GM13976 (cell line): ENCODE measurements around the gene CACNG4.

Experiments used
- DNase-seq: peaks from one replicate; pipeline ENCODE4 v3.0.0; 2012; ENCODE audit warnings: low spot score
- in situ Hi-C: fragments of 300-500 bp; cut with MboI; formaldehyde crosslinking; loops from one replicate; pipeline ENCODE4 v1.12.0; 2022; ENCODE audit warnings: low sequenced_read_pairs, mixed read lengths, inconsistent platforms; ENCODE audit not compliant: unreplicated experiment
- TF ChIP-seq, protein P1 (sequence below): IDR thresholded peaks from 2 replicates; pipeline ENCODE4 v1.5.1; 2012; ENCODE audit warnings: borderline replicate concordance, mild to moderate bottlenecking; ENCODE audit not compliant: insufficient read depth; ENCODE audit errors: extremely low read depth, missing control alignments, control extremely low read depth

The CACNG4 gene

DNA sequence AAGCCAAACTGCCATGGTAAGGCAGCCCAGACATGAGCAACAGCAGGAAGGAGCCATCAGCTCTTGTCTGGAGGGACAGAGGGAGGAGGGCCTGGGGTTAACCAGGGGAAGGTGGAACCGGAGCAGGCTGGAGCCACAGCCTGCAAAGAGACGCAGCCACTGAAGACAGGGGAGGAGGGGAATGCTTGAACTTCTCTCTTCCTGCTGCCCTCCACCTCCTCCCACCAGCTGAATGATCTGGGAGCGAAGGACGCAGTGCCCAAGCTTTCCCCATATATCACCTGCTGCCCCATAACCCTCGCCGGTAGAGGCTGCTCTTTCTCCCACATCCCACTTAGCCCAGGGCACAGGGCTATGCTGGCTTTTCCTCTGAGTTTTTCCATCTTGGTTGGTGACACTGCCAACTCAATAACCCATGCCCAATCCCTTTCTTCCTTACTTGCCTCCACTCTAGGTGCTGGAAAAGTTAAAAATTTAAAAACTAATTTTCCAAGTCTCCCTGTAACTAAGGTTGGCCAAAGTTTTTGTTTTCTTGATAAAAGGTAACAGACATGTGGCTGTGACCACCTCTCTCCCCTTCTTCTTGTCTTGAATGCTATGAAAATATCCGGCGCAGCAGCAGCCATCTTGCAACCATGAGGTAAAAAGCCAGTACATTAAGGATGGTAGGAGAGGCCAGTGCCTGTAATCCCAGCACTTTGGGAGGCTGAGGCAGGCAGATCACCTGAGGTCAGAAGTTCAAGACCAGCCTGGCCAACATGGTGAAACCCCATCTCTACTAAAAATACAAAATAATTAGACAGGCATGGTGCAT, 21.8 kb upstream of the CACNG4 start:
- in situ Hi-C loops: no loop called here
- TF ChIP-seq, protein P1, sequence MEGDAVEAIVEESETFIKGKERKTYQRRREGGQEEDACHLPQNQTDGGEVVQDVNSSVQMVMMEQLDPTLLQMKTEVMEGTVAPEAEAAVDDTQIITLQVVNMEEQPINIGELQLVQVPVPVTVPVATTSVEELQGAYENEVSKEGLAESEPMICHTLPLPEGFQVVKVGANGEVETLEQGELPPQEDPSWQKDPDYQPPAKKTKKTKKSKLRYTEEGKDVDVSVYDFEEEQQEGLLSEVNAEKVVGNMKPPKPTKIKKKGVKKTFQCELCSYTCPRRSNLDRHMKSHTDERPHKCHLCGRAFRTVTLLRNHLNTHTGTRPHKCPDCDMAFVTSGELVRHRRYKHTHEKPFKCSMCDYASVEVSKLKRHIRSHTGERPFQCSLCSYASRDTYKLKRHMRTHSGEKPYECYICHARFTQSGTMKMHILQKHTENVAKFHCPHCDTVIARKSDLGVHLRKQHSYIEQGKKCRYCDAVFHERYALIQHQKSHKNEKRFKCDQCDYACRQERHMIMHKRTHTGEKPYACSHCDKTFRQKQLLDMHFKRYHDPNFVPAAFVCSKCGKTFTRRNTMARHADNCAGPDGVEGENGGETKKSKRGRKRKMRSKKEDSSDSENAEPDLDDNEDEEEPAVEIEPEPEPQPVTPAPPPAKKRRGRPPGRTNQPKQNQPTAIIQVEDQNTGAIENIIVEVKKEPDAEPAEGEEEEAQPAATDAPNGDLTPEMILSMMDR: no peak
- no peak for DNase-seq

DNA sequence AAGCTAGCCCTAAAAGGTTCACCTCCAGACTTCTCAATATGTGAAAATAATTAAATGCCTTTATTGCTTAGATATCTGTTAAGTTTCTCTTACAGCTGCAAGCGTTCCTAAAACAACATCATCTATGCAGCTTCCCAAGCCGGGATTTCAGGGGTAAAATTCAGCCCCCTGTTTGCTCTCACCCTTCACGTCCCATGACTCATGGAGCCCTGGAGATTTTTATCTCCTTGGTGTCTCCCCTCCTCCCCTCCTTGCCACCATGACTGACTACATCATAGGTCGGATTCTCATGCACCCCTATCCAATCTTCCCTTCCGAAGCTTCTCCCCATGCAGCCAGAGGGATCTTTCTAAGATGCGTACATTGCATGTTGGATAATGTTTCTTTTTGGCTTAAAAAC, 21.0 kb upstream of the CACNG4 start:
- in situ Hi-C loops: no loop called here
- DNase-seq: no peak
- TF ChIP-seq, protein P1: no peak

DNA sequence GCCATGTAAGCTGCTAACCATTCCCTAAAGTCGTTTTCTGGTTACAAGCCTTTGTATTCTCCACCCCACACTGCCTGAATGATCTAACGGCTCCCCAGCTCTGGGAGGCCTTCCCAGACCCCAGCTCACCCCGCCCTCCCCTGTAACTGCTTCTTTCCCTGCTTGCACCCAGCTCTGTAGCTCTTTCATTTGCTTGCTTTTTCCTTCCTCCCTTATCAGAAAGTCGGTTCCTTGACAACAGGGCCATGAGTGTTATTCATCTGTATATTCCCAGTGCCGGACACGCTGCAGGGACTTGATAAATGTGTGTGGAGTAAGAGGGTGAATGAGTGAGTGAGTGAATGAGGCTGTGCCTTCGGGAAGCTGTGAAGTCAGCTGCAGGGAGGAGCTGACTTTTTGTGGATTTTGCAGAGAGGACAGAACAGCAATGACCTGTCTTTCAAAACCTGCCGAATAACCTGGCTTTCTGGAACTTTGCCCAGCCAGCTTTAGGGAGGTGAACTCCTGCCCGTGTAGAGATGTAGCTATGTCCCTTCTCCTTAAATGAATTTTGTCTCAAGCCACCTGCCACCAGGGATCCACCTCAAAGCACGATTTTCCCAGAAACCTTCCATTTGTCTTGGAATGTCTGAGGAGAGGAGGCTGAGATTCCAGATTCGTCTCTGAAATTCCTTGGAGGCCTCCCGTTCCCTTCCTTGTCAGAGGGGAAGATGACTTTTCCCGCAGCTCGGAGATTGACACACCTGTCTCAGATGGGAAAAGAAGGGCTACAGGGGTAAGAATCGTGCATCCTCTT, 20.0 kb upstream of the CACNG4 start:
- in situ Hi-C loops: no loop called here
- TF ChIP-seq, protein P1: no peak
- no peak for DNase-seq

DNA sequence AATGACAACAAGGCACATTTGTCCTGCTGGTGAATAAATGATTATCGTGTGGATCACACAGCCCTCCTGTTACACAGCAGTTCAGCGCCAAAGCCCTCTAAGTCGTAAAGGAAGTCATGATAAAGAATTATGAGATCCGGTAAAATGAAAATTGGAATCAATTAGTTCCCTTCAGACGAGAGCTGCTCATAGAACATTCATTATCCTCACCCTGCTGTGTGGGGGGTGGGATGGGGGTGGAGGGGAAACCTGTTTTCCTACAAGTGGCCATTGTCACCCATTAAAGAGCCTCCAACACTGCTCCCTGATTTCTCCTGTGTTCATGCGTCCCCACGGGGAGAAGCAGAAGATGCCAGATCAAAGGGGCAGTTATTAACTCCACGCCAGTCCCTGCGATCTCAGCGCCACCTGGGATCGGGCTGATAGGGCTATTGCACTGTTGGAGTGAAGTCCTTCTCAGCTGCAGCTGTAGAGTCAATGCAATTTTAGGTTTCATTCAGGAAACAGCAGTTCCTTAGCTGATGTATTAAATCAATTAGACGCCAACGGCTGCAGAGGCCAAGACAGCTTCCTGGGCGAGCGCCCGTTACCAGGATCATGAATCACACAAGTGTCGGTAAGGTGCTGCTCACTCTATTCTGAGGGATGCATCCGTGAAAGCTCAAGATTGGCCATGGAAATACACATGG, 19.2 kb upstream of the CACNG4 start:
- TF ChIP-seq, protein P1: no peak
- DNase-seq: no peak
- in situ Hi-C loops: no loop called here

DNA sequence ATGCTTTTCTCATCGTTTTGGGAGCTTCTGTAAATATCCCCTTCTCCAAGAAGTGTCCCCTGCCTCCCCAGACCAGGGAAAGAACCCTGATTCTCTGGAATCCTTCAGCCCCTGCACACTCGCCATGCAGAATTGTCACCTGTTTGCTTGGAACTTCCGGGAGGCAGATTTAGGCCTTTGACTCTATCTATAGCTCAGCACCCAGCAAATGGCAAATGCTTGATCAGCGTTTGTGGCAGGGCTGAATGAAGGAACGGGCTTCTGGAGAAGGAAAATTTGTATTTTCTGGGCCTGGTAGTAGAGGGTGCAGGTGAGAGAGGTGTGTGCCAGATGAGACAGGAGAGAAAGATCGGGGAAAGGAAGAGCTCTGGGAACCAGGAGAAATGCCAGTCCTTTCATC, 18.3 kb upstream of the CACNG4 start:
- DNase-seq: no peak
- in situ Hi-C loops: no loop called here
- TF ChIP-seq, protein P1: no peak

DNA sequence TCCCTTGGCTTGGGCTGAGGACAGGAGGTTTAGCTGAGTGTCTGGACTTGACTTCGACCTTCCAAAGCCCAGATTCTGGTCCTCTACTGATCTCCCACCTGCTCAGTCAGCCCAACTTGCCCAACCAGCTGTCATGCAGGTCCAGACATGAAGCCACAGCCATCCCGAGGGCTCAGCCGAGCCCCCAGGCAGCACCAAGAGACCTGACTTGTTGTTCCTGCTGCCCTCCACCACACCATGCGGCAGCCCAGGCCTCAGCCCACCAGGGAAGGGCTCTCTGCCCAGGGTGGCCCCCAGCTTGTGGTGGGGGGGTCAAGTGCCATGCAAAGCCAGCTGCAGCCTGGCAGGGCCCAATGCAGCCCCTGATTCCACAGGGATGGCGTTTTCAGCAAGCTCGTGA, 17.2 kb upstream of the CACNG4 start:
- TF ChIP-seq, protein P1: no peak
- DNase-seq: no peak
- in situ Hi-C loops: no loop called here
